ENCODE measurements around the gene HBP1. TPM values are rescaled to one million over a fixed set of nuclear protein-coding genes. Genes with fewer than 3 reads are reported as not detected.
A peak's percentile ranks its signal among the peaks of the same experiment; 100 is the strongest.

The HBP1 gene, protein sequence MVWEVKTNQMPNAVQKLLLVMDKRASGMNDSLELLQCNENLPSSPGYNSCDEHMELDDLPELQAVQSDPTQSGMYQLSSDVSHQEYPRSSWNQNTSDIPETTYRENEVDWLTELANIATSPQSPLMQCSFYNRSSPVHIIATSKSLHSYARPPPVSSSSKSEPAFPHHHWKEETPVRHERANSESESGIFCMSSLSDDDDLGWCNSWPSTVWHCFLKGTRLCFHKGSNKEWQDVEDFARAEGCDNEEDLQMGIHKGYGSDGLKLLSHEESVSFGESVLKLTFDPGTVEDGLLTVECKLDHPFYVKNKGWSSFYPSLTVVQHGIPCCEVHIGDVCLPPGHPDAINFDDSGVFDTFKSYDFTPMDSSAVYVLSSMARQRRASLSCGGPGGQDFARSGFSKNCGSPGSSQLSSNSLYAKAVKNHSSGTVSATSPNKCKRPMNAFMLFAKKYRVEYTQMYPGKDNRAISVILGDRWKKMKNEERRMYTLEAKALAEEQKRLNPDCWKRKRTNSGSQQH
- total RNA-seq (2014; rRNA removed; shearing (Covaris generic); ENCODE audit: low replicate concordance), result 25.4 and 55.6 TPM in 2 replicates

DNA sequence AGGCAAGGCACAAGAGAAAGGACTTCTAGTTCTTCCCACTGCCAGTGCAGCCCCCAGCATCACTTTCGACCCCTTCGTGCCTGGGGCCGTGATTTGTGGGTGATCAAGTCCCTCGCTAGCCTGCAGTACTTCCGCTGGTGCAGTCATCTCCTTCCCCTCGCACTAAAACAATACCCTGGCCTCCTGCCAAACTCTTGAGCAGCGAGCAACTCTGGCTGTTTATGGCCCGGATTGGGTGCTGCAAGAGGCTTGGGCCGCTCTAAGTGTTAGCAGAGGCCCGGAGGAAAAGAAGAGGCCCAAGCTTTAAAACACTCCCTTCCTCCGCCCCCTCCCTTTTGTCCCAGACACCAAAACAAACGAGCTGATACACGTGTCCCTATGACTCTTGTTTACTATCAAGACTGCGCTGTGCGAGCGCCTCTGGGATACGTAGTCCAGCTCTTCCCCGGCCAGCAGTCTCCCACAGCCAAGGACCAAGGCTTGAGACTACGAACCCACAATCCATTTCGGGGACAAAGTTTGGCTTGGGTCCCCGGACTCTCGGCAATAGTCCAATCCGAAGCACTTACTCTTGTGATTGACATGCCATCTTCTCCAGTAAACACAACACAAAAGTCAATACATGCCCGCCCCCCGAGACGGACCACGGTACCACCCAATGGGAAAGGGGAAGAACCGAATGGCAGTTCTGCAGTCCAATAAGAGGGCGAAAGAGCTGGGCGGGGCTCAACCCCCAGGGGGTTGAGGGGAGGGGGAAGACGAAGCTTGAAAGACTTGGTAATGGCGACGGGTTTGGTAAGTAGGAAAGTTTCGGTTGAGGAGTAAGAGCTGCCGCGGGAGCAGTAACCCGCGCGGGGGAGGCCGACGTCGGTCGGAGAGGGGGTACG is at the start of gene HBP1:
HBP1 (plus strand) TSS at position 771 of the 887 bp plus-strand sequence. CDS start 10,891 bp downstream, outside the sequence.
- H3K79me2 ChIP-seq (ENCODE audit: low read length), result peaks cover 35% of the 10 kb centered on the region
- peak within 1 kb of the TSS; percentile 98 for H3K4me2 ChIP-seq (ENCODE audit: low read depth, low read length, poor library complexity, severe bottlenecking)
- H3K9me3 ChIP-seq (ENCODE audit: low read length), result no peaks in the 10 kb centered on the region
- peak within 1 kb of the TSS; percentile 87 for H3K4me3 ChIP-seq (ENCODE audit: low read length)
- H2AFZ ChIP-seq (ENCODE audit: low read length), result peak within 1 kb of the TSS; percentile 96
- no peaks in the 10 kb centered on the region for H3K27me3 ChIP-seq (ENCODE audit: low read length)
- peak; percentile 99 for DNase-seq
- no peaks in the 10 kb centered on the region for H4K20me1 ChIP-seq (ENCODE audit: insufficient read depth, low read depth, low read length)
- H3K27ac ChIP-seq (ENCODE audit: low read length), result peak within 1 kb of the TSS; percentile 93
- H3K36me3 ChIP-seq (ENCODE audit: insufficient read depth, low read length), result no peaks in the 10 kb centered on the region
- H3K9me2 ChIP-seq (replicated peaks; ENCODE audit: insufficient read depth, low read length), result no peaks in the 10 kb centered on the region
- H3K9ac ChIP-seq (ENCODE audit: low read length), result peak within 1 kb of the TSS; percentile 78
- peaks cover 44% of the 10 kb centered on the region for H3K4me1 ChIP-seq (ENCODE audit: low read length)

DNA sequence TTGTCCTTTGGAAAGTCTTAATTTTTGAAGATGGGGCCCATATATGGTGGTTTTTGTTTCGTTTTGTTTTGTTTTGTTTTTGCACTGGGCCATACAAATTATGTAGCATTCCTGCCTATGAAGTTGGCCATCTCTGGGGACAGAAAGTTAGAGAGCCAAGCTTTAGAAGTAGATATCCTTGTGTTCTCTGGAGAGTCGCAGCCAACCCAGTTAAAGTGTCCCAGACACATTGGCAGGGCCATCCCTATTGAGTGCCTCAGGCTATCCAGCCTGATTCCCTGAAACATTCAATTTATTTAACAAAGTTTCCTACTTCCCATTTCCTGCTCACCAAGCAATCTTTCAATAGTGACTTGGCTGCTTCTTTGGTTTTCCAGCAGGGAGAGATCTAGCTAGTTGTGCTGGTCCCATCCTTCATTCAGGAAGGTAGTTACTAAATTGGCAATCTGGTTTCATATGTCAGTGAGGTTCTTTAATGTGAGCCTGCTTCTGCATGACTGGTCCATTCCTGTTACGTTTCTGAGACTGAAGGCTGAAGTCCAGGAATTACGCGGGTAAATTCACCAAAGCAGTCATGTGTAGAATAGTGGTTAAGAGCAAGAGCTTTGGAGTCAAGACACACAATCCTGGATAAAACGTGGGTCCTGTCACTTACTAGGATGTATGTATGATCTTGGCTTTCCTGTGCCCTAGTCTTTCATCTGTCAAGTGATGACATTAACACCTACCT is 49.3 kb upstream of the HBP1 start:
- Histone ChIP-seq H3K27me3 (ENCODE audit: low read length) (no peaks in the 10 kb centered on the region), H2AFZ (ENCODE audit: low read length) (no peak overlapping the region), H3K9ac (ENCODE audit: low read length) (no peak overlapping the region), H3K36me3 (ENCODE audit: insufficient read depth, low read length) (no peaks in the 10 kb centered on the region), H3K27ac (ENCODE audit: low read length) (no peak overlapping the region), H3K9me3 (ENCODE audit: low read length) (no peaks in the 10 kb centered on the region), H3K4me2 (ENCODE audit: low read depth, low read length, poor library complexity, severe bottlenecking) (no peak overlapping the region), H4K20me1 (ENCODE audit: insufficient read depth, low read depth, low read length) (no peaks in the 10 kb centered on the region), H3K4me3 (ENCODE audit: low read length) (no peak overlapping the region), H3K9me2 (replicated peaks; ENCODE audit: insufficient read depth, low read length) (no peaks in the 10 kb centered on the region), H3K79me2 (ENCODE audit: low read length) (no peaks in the 10 kb centered on the region), H3K4me1 (ENCODE audit: low read length) (no peaks in the 10 kb centered on the region)
- DNase-seq, result no peak

DNA sequence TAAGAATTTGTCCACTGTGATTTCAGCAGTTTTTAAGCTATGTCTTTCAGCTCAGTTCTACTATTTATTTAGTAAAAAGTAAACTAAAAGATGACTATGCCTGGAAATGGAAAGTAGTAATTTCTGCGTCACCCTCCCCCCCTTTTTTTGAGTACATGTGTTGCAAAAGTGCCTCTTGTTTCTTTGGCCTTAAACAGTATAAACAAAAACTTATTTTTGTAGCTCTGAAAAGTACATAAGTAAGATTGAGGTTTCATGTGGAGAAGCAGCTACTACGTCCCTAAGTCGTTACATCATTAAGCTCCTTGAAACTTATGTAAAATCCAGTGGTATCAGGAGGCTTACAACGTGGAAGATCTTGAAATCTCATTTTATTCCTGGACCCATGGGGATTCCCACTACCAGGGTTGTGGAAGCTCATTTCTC is 46.3 kb upstream of the HBP1 start:
- H3K27me3 ChIP-seq (ENCODE audit: low read length), result no peaks in the 10 kb centered on the region
- H4K20me1 ChIP-seq (ENCODE audit: insufficient read depth, low read depth, low read length), result no peaks in the 10 kb centered on the region
- H3K4me1 ChIP-seq (ENCODE audit: low read length), result peaks cover 7% of the 10 kb centered on the region
- H3K4me3 ChIP-seq (ENCODE audit: low read length), result no peak overlapping the region
- H3K9me2 ChIP-seq (replicated peaks; ENCODE audit: insufficient read depth, low read length), result no peaks in the 10 kb centered on the region
- no peaks in the 10 kb centered on the region for H3K36me3 ChIP-seq (ENCODE audit: insufficient read depth, low read length)
- H3K27ac ChIP-seq (ENCODE audit: low read length), result no peak overlapping the region
- H3K9me3 ChIP-seq (ENCODE audit: low read length), result no peaks in the 10 kb centered on the region
- H3K4me2 ChIP-seq (ENCODE audit: low read depth, low read length, poor library complexity, severe bottlenecking), result no peak overlapping the region
- H3K9ac ChIP-seq (ENCODE audit: low read length), result no peak overlapping the region
- H3K79me2 ChIP-seq (ENCODE audit: low read length), result no peaks in the 10 kb centered on the region
- no peak for DNase-seq
- no peak overlapping the region for H2AFZ ChIP-seq (ENCODE audit: low read length)

DNA sequence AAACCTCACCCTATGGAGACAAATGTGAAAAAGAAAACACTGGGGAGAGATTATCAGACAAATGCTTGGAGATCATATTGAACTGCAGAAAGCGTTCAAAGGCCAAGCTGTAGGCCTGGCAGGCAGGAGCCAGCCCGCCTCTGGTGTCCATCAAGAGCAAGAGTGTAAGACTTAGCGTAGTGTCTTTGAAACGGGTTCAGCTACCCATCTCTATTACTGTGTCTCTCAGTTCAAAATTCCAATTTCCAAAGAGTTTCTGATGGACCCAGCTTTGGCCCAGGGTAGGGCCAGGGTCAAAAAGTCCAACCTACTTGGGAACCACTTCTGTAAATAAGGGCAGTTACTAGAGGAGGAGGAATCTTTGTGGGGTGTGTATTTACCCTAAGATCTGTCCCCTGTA is 45.4 kb upstream of the HBP1 start:
- no peak overlapping the region for H3K9ac ChIP-seq (ENCODE audit: low read length)
- no peaks in the 10 kb centered on the region for H3K9me3 ChIP-seq (ENCODE audit: low read length)
- H3K79me2 ChIP-seq (ENCODE audit: low read length), result no peaks in the 10 kb centered on the region
- H3K4me3 ChIP-seq (ENCODE audit: low read length), result no peak overlapping the region
- no peaks in the 10 kb centered on the region for H3K27me3 ChIP-seq (ENCODE audit: low read length)
- H3K4me2 ChIP-seq (ENCODE audit: low read depth, low read length, poor library complexity, severe bottlenecking), result no peak overlapping the region
- DNase-seq, result no peak
- H3K4me1 ChIP-seq (ENCODE audit: low read length), result peaks cover 7% of the 10 kb centered on the region
- H4K20me1 ChIP-seq (ENCODE audit: insufficient read depth, low read depth, low read length), result no peaks in the 10 kb centered on the region
- no peaks in the 10 kb centered on the region for H3K36me3 ChIP-seq (ENCODE audit: insufficient read depth, low read length)
- no peak overlapping the region for H3K27ac ChIP-seq (ENCODE audit: low read length)
- H3K9me2 ChIP-seq (replicated peaks; ENCODE audit: insufficient read depth, low read length), result no peaks in the 10 kb centered on the region
- no peak overlapping the region for H2AFZ ChIP-seq (ENCODE audit: low read length)

DNA sequence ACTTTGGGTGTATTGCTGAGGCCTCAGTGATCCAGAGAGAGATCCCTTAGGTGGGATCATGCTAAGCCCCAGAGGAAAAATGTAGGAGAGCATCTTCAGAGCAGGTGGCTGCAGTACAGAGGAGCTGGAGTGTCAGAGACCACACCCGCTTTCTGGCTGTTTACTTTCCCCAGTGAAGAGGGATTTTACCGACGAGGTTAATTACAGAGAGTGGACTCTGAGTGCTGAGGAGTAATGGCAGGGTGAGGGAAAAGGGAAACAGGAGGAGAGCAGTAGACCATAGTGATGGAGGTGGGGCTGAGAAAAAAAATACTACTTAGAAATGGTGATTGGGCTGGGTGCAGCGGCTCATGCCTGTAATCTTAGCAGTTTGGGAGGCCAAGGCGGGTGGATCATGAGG is 43.3 kb upstream of the HBP1 start:
- Histone ChIP-seq H3K79me2 (ENCODE audit: low read length) (no peaks in the 10 kb centered on the region), H3K9me3 (ENCODE audit: low read length) (no peaks in the 10 kb centered on the region), H3K9ac (ENCODE audit: low read length) (no peak overlapping the region), H3K9me2 (replicated peaks; ENCODE audit: insufficient read depth, low read length) (no peaks in the 10 kb centered on the region), H3K4me3 (ENCODE audit: low read length) (no peak overlapping the region), H3K27ac (ENCODE audit: low read length) (no peak overlapping the region), H3K36me3 (ENCODE audit: insufficient read depth, low read length) (no peaks in the 10 kb centered on the region), H2AFZ (ENCODE audit: low read length) (no peak overlapping the region), H3K4me1 (ENCODE audit: low read length) (peaks cover 7% of the 10 kb centered on the region), H3K4me2 (ENCODE audit: low read depth, low read length, poor library complexity, severe bottlenecking) (no peak overlapping the region), H3K27me3 (ENCODE audit: low read length) (no peaks in the 10 kb centered on the region), H4K20me1 (ENCODE audit: insufficient read depth, low read depth, low read length) (no peaks in the 10 kb centered on the region)
- DNase-seq, result no peak

DNA sequence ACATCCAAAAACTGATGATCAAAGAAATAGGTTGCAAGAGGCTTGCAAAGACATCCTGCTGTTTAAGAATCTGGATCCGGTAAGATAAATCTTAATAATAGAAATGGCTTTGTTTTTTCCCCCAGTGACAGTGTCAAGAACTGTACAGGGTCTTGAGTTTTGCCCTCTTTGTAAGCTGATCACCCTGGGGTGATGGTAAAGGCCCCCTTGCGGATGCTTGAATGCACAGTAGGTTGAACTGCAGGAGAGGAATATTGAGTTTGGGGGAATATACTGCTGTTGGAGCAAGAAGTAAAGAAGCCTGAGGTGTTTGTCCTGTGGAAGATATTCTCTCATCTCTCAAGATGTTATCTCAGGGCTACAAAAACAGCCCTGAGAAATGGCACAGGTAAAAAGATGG is 40.6 kb upstream of the HBP1 start:
- Histone ChIP-seq H4K20me1 (ENCODE audit: insufficient read depth, low read depth, low read length) (no peaks in the 10 kb centered on the region), H3K9ac (ENCODE audit: low read length) (no peak overlapping the region), H3K4me2 (ENCODE audit: low read depth, low read length, poor library complexity, severe bottlenecking) (no peak overlapping the region), H3K4me1 (ENCODE audit: low read length) (peaks cover 7% of the 10 kb centered on the region), H3K9me3 (ENCODE audit: low read length) (no peaks in the 10 kb centered on the region), H3K27me3 (ENCODE audit: low read length) (no peaks in the 10 kb centered on the region), H3K9me2 (replicated peaks; ENCODE audit: insufficient read depth, low read length) (no peaks in the 10 kb centered on the region), H3K27ac (ENCODE audit: low read length) (no peak overlapping the region), H3K36me3 (ENCODE audit: insufficient read depth, low read length) (no peaks in the 10 kb centered on the region), H3K79me2 (ENCODE audit: low read length) (no peaks in the 10 kb centered on the region), H2AFZ (ENCODE audit: low read length) (no peak overlapping the region), H3K4me3 (ENCODE audit: low read length) (no peak overlapping the region)
- DNase-seq, result no peak

DNA sequence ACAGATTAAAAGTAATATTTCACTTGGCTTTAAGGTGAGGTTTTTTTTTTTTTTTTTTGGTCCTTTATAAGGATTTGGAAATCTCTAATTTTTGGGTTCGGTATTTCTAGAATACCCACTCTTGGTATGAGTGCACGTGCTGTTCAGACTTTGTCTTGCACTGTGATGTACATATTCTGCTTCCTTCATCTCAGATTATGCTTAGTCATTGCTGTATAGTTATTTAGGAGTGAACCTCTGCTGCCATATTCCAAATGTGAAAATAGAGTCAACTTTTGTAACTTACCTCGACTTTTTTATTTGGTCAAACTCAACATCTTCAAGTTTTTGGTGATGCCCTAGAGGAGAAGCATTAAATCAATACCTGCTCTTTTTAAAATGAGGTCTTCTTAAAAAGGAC is 40.1 kb upstream of the HBP1 start:
- Histone ChIP-seq H3K9me2 (replicated peaks; ENCODE audit: insufficient read depth, low read length) (no peaks in the 10 kb centered on the region), H3K4me2 (ENCODE audit: low read depth, low read length, poor library complexity, severe bottlenecking) (no peak overlapping the region), H3K9me3 (ENCODE audit: low read length) (no peaks in the 10 kb centered on the region), H3K36me3 (ENCODE audit: insufficient read depth, low read length) (no peaks in the 10 kb centered on the region), H3K4me3 (ENCODE audit: low read length) (no peak overlapping the region), H3K9ac (ENCODE audit: low read length) (no peak overlapping the region), H3K27ac (ENCODE audit: low read length) (no peak overlapping the region), H3K27me3 (ENCODE audit: low read length) (no peaks in the 10 kb centered on the region), H4K20me1 (ENCODE audit: insufficient read depth, low read depth, low read length) (no peaks in the 10 kb centered on the region), H3K79me2 (ENCODE audit: low read length) (no peaks in the 10 kb centered on the region), H2AFZ (ENCODE audit: low read length) (no peak overlapping the region), H3K4me1 (ENCODE audit: low read length) (peaks cover 7% of the 10 kb centered on the region)
- DNase-seq, result no peak

All from Karpas-422 (cell line).